ENCODE results near the gene CABP1. TPM values are rescaled to one million over a fixed set of nuclear protein-coding genes. Genes with fewer than 3 reads are reported as not detected.

CABP1 gene
- polyA plus RNA-seq, 12 donors = 1.2 to 4.9 (median 1.9) TPM; not detected in 2

Other genes starting within 250 kb of the CABP1 start
- 100 to 1,000 TPM in 6 of 12 donors, 10 to 100 TPM in 5, not detected in 1; 80.1 to 195 (median 107) TPM for gene COX6A1, start 202.5 kb upstream of the CABP1 start, polyA plus RNA-seq (ENCODE audit: insufficient read length in 12 of 12)
- gene TRIAP1, start 194.2 kb upstream of the CABP1 start, polyA plus RNA-seq (ENCODE audit: insufficient read length in 12 of 12) = 10 to 100 TPM in 11 of 12 donors, not detected in 1; 16.8 to 43.3 (median 35.4) TPM
- 10 to 100 TPM in 11 of 12 donors, not detected in 1; 10.6 to 22.1 (median 16.9) TPM for gene GATC, start 194.2 kb upstream of the CABP1 start, polyA plus RNA-seq (ENCODE audit: insufficient read length in 12 of 12)
- gene SRSF9, start 170.9 kb upstream of the CABP1 start, polyA plus RNA-seq (ENCODE audit: insufficient read length in 12 of 12) = 100 to 1,000 TPM in 4 of 12 donors, 10 to 100 TPM in 8; 72.6 to 467 (median 93.0) TPM
- gene DYNLL1, start 144.5 kb upstream of the CABP1 start, polyA plus RNA-seq (ENCODE audit: insufficient read length in 12 of 12) = 100 to 1,000 TPM in 11 of 12 donors, not detected in 1; 258 to 571 (median 356) TPM
- 10 to 100 TPM in 11 of 12 donors, not detected in 1; 25.1 to 42.2 (median 36.7) TPM for gene COQ5, start 111.5 kb upstream of the CABP1 start, polyA plus RNA-seq (ENCODE audit: insufficient read length in 12 of 12)
- 100 to 1,000 TPM in 11 of 12 donors, not detected in 1; 124 to 271 (median 165) TPM for gene RNF10, start 106.3 kb upstream of the CABP1 start, polyA plus RNA-seq (ENCODE audit: insufficient read length in 12 of 12)
- 10 to 100 TPM in 11 of 12 donors, not detected in 1; 19.8 to 45.7 (median 24.0) TPM for gene POP5, start 59.2 kb upstream of the CABP1 start, polyA plus RNA-seq (ENCODE audit: insufficient read length in 12 of 12)
- 10 to 100 TPM in 11 of 12 donors, not detected in 1; 62.0 to 97.5 (median 82.6) TPM for gene MLEC, start 46.5 kb downstream of the CABP1 start, polyA plus RNA-seq (ENCODE audit: insufficient read length in 12 of 12)
- gene UNC119B, start 69.8 kb downstream of the CABP1 start, polyA plus RNA-seq (ENCODE audit: insufficient read length in 12 of 12) = 10 to 100 TPM in 11 of 12 donors, not detected in 1; 11.0 to 21.9 (median 15.9) TPM
- gene ACADS, start 85.2 kb downstream of the CABP1 start, polyA plus RNA-seq (ENCODE audit: insufficient read length in 12 of 12) = 10 to 100 TPM in 11 of 12 donors, not detected in 1; 10.4 to 32.2 (median 15.1) TPM

Data from muscle of arm (tissue), 12 donors.